GM19455 (cell line): ENCODE measurements around the gene TNIP3.
"Not testable (repeated sequence)": the region's sequence is repeated elsewhere in the genome, so short reads cannot be mapped to it uniquely, and the experiment has no call there.

ENCODE experiments used
- ATAC-seq: cut with Tn5 transposase; IDR thresholded peaks from one replicate; pipeline ENCODE4 v1.9.1; 2021; ENCODE audit not compliant: unreplicated experiment

Gene TNIP3

GRCh38 chr4:121177246-121178137, 13.4 kb upstream of the TNIP3 start:
- no peak for ATAC-seq

- ATAC-seq, result no peak
These were observed 12.2 kb upstream of the TNIP3 start for GRCh38 chr4:121176082-121176934.

GRCh38 chr4:121171477-121171876, 7.4 kb upstream of the TNIP3 start:
- not testable (repeated sequence) for ATAC-seq

DNA sequence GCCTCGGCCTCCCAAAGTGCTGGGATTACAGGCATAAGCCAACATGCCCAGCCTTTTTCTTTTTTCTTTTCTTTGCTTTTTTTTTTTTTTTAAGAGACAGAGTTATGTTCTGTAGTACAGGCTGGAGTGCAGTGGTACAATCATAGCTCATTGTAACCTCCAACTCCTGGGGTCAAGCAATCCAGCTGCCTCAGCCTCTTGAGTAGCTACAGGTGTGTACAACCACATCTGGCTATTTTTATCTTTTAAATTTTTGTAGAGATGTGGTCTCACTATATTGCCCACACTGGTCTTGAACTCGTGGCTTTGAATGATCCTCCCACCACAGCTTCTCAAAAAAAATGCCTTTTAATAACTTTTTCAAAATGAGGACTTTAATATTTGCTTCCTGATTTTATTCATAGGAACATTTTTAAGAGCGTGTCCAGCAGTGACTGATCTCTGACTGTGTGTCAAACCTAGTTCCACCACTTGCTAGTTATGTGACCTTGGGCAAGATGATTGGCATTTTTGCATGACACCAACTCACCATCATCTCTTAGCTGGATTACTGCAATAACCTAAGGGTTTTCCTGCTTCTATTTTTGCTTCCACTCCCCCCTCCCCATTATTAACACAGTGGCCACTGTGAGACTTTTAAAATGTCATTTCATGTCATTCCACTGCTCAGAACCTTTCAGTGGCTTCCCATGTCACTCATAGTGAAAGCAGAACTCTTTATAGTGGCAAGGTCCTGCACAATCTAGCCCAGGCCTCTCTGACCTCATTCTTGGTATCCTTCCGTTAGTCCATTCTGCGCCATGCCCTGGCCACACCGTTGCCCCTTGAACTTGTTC, 4.5 kb upstream of the TNIP3 start:
- ATAC-seq, result no peak

- no peak for ATAC-seq
These were observed 2.9 kb upstream of the TNIP3 start for GRCh38 chr4:121166976-121167375.

GRCh38 chr4:121165206-121165605, 1.1 kb upstream of the TNIP3 start:
- no peak for ATAC-seq

DNA sequence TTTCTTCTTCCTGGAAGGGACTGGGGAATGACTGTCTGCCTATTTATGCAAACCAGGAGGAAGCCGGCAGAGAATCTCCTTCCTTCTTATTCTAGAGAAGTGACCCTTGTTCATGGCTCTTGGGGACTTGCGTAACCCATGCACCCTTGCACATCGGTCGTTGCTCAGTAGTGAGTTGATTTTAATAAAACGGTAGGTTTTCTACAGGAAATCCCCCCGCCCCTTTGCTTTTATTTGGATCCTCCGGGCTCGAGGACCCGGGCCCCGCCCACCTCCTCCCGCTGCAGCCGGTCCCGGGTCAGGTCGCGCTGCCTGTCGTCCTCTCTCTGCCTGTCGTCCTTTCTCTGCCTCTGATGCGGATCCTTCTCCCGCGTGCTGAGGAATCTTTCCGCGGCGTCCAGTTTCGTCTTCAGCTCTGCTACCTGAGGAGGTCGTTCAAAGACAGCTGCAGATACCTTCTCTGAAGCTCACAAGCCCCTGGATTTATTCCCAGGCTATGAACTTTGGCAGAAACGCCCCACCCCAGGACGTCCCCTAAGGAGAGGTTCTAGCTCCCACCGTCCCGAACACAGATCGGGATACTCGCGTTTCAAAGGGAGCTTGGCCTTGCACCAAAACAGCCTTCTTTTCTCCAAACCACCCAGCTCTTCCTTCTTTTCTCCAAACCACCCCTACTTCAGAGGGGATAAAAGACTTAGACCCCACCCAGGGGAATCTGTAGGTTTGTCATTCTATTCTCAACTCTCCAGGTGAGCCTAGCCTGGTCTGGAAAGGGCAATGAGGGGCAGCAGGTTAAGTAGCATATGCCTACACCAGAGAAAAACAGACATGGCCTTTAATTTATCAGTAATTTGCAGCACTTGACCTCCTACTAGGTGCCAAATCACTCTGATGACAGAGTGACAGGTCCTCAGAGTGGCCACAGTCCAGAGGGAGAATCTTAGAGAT, 7.0 kb downstream of the TNIP3 start:
- ATAC-seq, result no peak

DNA sequence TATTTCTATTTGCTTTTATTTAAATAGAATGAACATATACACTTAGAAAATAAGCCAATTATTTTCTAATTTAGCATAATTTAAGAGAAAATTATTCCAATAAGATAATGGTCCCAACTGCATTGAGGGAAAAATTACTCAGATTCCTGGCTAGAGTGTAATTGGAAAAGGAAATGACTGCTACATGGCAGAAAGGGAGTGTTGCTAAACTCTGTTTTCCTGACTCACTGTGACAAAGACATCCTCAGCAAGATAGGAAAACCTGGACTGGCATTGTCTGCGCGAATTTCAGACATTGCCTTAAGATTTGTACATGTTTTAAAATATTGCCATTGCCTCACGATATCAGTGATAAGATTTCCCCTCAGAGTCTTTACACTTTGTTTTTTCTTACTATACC, 8.2 kb downstream of the TNIP3 start:
- no peak for ATAC-seq

- ATAC-seq, result no peak
These were observed 10.0 kb downstream of the TNIP3 start for GRCh38 chr4:121154103-121154515.

DNA sequence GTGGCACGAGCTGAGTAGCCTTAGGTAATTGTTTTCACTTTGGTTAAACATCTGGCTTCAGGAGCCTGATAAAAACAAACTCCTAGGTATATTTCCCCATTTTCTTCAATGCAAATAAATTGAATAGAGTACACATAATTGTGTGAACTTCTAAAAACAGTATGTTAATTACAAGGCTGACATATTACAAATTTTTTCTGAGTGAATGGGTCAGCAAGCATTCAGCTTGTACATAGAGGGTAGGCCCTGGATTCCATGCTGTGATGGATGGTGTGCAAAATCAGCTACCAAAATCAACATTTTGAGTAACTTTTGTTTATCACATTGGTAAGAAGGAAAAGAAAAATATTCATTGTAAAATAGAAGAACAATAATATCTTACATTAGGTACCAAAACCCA, 12.2 kb downstream of the TNIP3 start:
- no peak for ATAC-seq

GRCh38 chr4:121150486-121150885, 13.6 kb downstream of the TNIP3 start:
- no peak for ATAC-seq

DNA sequence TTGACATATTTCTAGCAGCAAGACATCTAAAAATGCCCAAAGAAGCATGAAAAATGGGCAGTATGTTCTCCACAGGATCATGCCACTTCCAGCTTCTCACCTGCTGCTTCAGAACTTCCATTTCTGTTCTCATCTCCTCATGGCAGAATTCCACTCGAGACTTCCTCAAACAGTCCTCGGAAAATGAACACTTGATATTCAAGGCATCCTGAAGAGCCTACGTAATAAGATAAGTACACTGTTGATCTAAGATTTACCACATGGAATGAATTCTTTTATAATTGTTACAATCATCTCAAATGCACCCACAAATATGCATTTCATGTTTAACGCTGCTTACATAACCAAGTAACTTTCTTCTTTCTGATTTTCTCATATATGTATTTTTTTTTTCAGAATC, 14.1 kb downstream of the TNIP3 start:
- no peak for ATAC-seq

DNA sequence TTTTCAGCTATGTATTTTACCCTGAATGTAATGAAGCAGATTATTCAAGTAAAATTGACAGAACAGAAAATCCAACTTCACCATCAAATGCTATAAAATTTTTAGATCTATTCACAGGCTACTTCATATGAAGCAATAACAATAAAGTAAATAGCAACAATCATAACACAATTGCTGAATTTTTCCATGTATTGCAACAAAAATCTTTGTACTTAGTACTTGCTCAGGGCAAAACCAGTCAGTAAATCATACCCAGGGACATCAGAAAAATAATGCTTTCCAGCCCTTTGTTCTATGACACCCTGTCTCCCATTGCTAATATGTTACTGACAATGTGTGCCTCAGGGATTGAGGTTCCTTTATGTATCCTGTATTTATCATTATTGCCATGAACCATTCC, 15.5 kb downstream of the TNIP3 start:
- no peak for ATAC-seq

- ATAC-seq, result no peak
These were observed 16.1 kb downstream of the TNIP3 start for GRCh38 chr4:121148000-121148399.

DNA sequence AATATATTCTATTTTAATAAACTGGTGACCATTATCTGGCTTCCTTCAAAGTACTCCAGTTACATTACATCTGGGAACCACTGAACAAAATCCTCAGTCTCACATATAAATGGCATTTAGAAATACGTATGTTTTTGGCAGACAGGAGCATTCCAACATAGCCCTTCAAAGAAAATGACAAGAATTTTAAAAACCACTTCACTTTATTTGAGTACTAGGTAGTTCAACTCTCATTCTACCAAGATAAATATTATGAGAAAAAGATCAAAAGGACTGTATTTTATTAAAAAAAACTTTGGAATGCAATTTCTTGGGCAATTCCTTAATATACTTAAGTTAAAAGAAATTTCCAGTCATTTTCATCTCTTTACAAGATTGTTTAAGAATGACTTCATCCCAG, 17.6 kb downstream of the TNIP3 start:
- ATAC-seq, result no peak

DNA sequence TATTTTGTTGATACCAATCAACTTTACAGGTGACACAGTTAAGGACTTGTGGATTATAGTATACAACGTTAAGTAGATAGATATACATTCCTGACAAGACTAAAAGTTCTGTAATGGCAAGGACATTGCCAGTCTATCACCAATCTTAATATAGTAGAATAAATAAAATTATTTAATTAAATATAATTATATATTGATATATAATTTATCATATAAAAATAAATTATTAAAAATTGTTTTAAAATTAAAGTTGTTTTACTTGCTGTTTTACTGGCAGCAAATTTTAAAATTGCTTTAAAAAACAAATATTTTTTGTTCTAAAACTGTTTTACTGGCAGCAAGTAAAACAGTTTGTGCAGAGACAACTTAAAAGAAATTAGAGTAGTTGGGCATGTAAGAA, 18.7 kb downstream of the TNIP3 start:
- no peak for ATAC-seq

DNA sequence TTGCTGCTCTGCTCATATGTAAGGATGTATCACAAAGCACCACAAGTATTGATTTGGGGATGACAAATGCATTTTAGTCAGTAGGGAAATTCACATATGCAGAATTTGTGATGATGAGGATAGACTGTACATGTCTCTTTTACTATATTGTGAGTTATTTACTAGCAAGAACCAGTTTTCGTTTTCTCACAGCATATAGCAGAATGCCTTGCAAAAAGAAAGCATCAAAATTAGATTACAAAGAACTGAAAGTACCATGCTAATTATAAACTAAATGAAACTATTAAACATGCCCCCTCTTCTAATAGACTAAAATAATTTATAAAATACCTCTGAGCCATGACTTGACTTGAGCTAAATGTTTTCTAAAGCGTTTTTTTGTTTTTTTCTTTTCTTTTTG, 20.1 kb downstream of the TNIP3 start:
- ATAC-seq, result no peak

GRCh38 chr4:121143131-121143530, 21.0 kb downstream of the TNIP3 start:
- no peak for ATAC-seq

DNA sequence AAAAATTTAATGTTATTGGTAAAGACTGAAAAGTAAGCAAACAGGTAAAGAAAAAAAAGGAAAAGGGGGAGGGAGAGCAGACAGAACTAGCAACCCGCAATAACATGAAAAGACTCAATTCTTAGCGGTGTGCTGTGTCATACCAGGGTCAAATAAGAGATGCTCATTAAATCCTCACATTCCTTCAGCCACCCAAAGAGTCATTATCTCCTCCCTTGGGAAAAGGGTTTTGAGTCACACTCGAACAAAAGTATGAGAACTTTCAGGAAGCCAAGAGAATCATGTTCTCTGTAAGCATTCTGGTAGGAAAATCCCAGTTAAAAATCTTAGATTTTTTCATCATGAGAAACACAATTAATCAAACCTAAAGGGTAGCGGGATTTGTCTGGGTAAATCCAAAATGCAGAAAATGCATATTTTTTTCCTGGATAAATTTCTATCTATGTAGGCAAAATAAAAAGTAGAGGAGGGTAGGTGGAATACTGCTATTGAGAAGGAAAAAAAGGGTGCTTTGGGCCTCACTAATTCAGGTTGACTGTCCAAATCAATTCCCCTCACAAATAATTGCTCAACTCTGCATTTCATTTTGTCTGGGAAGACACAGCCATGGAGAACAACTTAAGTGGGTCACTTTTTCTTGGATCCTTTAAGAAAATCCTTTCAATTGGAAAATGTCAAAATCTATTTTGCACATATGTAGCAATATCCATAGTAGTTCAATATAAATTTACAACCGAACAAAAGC, 23.2 kb downstream of the TNIP3 start:
- ATAC-seq, result no peak
